K562 (cell line): ENCODE measurements around the gene WDR46.

Experiments used
- FOXA3 ChIP-seq, 2 experiments: fragments of 450-650 bp in 1 of 2; sonication (generic) in 1 of 2; formaldehyde crosslinking; IDR thresholded peaks in 1 of 2; conservative IDR thresholded peaks in 1 of 2; 2 replicates each; pipeline versions ENCODE4 v1.4.0 to v1.8.0; 2020 to 2022; ENCODE audit warnings: mild to moderate bottlenecking in 2 of 2, missing genetic modification reagents in 1 of 2
- HSF4 ChIP-seq: fragments of 250-450 bp; sonication (Bioruptor Pico); IDR thresholded peaks from 2 replicates; pipeline ENCODE4 v2.1.2; 2022; ENCODE audit warnings: mild to moderate bottlenecking, moderate library complexity, borderline replicate concordance
- KDM2B ChIP-seq: fragments of 250-450 bp; sonication (Bioruptor Pico); IDR thresholded peaks from 2 replicates; pipeline ENCODE4 v1.8.0; 2021; ENCODE audit warnings: mild to moderate bottlenecking, moderate library complexity
- SMC3 ChIP-seq: conservative IDR thresholded peaks from 2 replicates; pipeline ENCODE4 v1.6.1; 2011; ENCODE audit warnings: low read depth, low read length, improper control_type of control experiment; ENCODE audit not compliant: insufficient read depth
- TAF1 ChIP-seq: IDR thresholded peaks from 2 replicates; pipeline ENCODE4 v1.6.1; 2011; ENCODE audit warnings: mild to moderate bottlenecking, low read length, moderate library complexity; ENCODE audit not compliant: insufficient read depth, control insufficient read depth, severe bottlenecking; ENCODE audit errors: extremely low read depth

- peak; percentile 17 for TF ChIP-seq TAF1
- TF ChIP-seq KDM2B (CRISPR knock-in tag): no peak
- TF ChIP-seq HSF4 (CRISPR knock-in tag): no peak
- no peak for TF ChIP-seq FOXA3 (CRISPR knock-in tag; conservative IDR thresholded peaks at IDR 0.05 in 1 of 2, IDR thresholded peaks at IDR 0.05 in 1 of 2)
- TF ChIP-seq SMC3: no peak
Observed at GRCh38 chr6:33314943-33315792, 26.1 kb upstream of the WDR46 start.
